Medulla oblongata (tissue), 1 donor: Measurements from ENCODE around the gene KCNK16.
A peak's percentile ranks its signal among the peaks of the same experiment; 100 is the strongest.

ENCODE experiments used
- DNase-seq: peaks from one replicate; pipeline ENCODE4 v3.0.0-alpha.2; 2015; ENCODE audit errors: extremely low spot score

Gene KCNK16

DNA sequence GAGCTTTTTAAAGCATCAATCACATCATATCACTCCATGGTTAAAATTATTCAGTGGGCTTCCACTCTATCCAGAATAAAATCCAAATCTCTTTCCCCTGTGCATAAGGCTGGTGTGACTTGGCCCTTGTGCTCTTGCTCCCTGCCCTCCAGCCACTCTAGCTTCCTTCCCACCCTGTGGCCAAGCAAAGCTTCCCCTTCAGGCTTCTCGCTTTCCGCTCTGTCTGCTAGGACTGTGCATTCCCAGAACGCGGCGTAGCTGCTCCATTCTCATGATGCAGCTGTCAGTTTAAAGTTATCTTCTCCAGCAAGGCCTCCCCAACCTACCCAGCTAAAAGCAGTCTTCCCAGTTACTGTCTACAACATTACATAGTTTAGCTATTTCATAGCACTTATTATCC lies 19.4 kb upstream of the KCNK16 start:
- DNase-seq = no peak

- no peak for DNase-seq
These were observed 18.9 kb upstream of the KCNK16 start for GRCh38 chr6:39341352-39341751.

DNA sequence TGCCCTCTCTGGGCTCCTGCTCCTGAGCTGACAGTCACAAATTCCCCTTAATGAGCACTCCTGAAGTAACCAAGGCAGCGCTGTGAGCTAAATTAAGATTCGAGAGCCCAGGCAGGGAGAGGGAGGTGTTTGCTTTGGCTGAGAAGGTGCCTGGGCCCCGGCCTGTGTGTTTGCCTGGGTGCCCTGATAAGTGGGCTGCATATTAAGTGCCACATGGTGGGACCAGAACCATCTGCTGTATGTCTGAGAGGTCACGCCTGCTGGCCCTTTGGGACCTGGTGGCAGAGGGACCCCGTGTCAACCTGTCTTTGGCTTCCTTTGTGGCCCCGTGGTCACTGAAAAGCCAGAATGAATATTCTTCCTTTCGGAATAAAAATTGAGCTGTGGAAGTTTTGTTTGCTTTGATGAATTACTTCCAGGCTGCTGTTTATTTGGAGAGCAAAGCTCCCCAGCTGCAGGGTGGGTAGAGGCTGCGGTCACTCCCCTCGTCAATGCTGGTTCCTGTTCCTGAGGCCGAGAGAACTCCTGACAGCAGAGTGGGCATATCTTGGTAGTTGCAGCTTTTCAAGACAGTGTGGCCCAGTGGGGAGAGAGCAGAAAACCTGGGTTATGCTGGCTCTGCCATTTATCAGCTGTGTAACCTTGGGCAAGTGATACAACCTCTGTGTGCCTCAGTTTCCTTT lies 17.5 kb upstream of the KCNK16 start:
- peak; percentile 54 for DNase-seq

DNA sequence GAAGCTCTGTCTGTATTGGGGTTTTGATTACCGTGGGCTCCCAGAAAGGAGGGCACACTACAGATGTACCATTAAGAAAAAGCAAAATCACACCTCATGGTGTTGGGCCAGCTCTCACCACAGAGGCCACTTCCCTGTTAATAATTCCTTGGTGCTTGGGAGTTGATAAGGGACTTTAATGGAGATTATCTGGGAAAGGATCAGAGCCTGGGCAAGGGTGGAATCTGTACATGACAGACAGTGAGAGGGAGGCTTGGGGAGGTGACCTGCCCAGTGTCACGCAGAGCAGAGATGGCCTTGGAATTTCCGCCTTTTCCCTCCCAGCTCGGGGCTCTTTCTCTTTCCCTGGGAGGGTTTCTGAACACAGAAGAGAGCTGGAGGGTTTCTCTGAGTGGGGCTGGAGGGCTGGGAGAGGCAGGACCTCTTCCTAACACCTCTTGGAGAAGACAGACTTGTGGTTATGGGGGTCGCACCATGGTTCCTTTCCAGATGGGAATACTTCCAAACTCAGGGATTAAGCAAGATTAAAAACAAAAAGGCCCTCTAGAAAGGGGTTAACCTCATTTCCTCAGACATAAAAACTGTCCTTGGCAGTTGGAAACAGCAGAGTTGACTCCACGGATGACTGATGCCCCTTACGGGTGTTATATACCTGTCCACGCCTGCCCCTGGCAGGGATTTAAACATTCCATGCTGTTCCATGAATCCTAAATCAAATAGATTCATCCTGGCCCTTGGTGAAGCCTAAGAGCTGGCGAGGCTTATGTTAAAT lies 16.8 kb upstream of the KCNK16 start:
- no peak for DNase-seq

DNA sequence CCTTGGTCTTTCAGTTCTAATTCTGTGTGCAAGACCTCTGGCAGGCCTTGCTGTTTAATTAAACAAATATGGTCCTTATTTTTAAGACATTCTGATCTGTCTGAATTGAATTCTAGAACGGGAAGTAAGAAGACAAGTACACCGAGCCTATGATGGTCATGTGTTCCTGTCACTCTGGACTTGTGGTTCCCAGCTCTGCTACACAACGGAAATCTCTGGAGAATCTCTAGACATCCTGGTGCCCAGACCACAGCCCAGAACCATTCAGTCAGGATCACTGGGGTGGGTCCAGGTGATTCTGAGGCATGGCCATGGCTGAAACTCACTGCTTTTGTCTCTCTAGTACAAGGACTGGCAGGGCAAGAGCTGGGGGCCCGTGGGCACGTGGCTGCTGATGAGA lies 15.9 kb upstream of the KCNK16 start:
- peak; percentile 66 for DNase-seq

DNA sequence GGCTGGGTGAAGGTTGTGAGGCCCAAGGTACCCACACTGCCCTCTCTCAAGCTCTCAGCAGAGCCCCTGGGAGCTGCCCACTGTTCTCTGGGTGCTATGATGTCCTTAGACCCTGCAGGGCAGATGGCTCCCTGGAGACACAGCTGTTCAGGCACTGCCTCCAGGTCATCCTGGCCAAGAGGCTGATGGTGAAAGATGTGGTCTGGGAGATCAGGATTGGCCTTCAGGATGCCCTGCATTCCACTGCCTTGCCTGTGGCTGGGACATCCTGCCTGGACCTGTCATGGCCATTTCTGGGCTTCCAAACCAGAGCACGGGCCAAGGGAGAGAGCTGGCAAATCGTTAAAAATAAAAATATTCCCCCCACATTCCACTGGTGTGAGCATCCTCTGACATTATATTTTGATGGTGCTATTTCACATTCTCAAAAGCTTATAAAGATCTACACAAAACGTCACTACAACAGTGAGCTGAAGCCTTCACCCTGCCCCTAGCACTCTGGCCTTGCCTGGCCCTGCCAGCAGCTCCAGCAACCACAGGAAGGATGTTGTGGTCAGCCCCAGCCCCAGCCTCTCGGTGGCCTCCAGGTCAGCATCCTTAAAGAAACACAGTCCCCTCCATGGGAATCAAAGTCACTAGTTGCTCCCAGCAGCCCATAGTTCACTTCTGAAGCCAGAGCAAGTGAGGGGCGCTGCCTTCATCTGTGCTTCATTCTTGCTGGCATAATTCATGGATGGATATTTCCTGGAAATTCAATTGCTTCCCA lies 13.5 kb upstream of the KCNK16 start:
- DNase-seq = peak; percentile 31

DNA sequence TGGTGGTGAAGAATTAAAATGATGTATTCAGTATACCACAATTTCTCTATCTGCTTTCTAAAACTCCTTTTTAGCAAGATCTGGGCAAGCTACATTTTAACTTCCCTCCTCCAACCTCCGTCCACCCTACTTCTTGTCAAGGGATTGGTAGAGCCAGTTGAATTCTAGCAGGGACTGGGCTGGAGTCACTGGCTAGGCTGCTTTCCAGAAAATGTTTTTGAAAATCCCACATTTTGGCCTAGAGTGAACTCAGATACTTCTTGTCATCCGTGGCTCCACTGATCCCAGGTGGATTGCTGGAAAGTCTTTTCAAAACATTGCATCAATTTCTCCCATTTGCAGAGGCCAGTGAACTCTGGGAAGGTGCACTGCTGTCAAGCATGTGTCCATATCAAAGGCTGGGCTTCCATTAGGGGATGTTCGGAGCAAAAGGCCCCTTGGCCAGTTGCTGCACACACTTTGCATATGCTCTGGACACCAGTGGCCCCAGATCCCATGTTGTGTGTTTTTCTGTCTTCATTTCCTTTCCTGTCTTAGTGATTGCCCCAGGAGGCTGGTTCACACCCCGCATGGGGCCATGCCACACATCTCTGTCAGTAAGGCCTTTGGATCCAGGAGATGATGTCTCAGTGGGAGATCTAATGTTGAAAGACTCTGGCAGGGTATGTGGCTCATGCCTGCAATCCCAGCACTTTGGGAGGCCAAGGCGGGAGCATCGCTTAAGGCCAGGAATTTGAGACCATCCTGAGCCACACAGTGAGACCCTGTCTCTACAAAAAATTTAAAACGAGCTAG lies 11.3 kb upstream of the KCNK16 start:
- DNase-seq = no peak

- peak; percentile 63 for DNase-seq
These were observed 8.0 kb upstream of the KCNK16 start for GRCh38 chr6:39330476-39330875.

- peak; percentile 52 for DNase-seq
These were observed 7.6 kb upstream of the KCNK16 start for GRCh38 chr6:39330057-39330456.

DNA sequence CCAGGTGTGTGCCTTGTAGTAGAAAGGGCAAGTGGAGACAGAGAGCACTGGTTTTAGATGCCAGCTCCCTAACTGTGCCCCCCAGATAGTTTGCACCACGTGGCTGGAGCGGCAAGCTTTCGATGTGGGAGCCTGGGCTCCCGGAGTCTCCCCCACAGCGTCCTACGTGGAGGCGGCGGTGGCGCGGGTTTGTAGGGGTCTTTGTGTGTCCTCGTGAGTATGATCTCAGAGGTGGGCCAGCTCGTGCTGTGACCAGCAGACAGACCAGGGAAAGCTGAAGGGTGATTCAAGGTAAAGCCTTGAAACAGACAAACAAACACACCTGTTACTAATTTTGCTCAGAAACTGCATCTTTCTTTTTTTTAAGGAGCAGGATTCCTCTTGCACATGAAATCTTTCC lies 5.6 kb upstream of the KCNK16 start:
- no peak for DNase-seq

- DNase-seq = no peak
These were observed 5.0 kb upstream of the KCNK16 start for GRCh38 chr6:39327507-39327906.

DNA sequence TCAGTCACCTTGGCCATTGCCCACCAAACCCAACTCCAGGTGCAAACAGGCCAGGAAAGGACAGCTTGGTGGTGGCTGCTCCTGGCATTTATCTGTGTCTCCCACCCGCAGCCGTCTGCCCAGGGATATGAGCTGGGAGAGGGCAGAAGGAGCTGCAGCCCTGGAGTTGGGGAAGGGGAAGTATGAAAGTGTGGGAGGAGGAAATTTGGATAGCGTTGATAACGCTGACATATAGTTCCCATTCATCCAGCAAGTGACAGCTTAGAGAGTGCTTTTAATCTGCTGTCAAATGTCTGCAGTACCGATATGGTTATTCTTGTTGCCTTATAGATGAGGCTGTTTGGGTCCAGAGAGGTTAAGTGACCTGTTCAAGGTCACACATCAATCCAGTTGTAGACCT lies 741 bp downstream of the KCNK16 start:
- no peak for DNase-seq

DNA sequence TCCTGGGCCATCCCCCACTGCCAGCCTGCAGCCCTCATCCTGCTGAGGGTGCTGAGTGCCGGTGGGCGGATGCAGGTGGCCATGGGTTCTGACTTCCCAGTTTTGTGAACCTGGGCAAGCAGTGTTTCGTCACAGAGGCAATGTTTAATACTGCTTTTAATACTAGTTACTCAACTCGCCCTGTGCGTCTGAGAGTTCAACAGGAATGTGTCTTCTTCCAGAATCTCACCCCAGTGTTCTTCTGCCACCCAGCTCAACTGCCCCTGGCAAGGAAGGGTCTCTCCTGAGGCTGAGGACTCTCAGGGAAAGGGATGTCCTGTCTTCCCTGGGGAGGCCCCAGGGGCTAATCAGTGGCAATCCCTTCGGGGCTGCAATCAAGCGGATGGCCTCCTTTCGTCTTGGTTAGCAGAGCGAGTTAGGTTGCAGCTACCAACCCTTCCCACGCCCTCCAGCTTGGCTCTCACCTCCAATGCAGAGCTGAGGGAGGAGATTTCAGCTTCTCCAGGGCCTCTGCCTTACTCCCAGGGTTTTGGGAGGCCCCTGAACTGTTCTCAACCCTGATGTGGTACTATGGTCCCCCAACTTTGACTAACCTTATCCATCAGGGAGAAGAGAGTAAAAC lies 2.0 kb downstream of the KCNK16 start:
- DNase-seq = no peak

GRCh38 chr6:39319621-39320362 lies 2.7 kb downstream of the KCNK16 start:
- DNase-seq = no peak

DNA sequence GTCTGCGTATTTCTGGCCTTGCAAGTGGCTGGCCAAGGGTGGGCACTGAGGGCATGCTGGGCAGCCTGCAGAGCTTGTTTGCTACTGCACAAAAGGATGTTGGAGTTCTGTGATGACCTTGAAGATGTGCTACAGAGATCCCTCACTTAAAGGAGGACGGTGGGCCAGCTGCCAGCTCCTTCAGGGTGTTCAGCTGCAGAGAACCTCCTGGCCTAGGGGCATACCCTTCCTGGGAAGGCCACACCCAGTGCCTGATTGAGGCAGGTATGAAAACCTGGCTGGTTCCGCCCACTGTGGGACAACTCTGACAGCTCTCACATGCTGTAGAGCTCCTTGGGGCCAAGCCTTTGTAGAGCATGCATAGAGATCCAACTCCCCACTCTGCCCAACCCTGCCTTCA lies 5.2 kb downstream of the KCNK16 start:
- no peak for DNase-seq

- DNase-seq = no peak
These were observed 8.2 kb downstream of the KCNK16 start, which contains the start of gene KCNK17 for GRCh38 chr6:39314273-39314795. KCNK17 (minus strand) TSS chr6:39314419; CDS start chr6:39314320, 99 bp downstream.

GRCh38 chr6:39313526-39314272 lies 8.8 kb downstream of the KCNK16 start:
- no peak for DNase-seq

DNA sequence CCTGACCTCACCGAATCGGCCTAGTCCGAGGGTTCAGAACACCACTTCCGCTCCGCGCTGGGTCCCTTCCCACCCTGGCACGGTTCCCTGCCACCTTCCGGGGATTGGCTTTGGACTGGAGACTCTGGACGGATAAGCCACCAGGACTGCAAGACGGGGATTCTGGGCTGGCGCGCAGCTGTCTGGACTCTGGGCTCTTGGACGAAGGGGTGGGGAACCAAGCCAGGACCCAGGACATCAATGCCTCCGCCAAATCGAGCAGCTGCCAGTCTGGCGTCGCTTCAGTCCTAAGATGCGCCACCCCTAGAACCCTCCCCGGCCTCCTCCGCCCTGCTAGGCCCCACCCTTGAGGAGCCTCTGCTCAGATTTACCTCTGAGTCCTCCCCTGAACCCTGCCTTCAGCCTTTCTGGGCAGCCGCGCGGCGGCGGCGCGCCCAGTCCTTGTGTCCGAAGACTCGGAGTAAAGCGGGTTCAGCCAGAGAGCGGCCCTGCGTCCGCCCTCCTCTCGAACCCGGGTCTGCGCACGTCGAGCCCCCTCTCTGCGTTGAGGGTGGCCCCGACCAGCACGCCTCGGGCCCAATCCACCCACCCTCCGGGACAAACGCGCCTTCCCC lies 9.5 kb downstream of the KCNK16 start:
- DNase-seq = no peak

- no peak for DNase-seq
These were observed 12.0 kb downstream of the KCNK16 start for GRCh38 chr6:39310542-39310941.
